Prostate gland (tissue), 2 donors: ENCODE measurements around the gene UMOD.

Experiments
- POLR2A ChIP-seq: fragments of 450-650 bp; IDR thresholded peaks from one replicate; pipeline ENCODE4 v1.6.1; 2016; ENCODE audit warnings: antibody characterized with exemption, mild to moderate bottlenecking
- POLR2AphosphoS5 ChIP-seq: sonication (generic); formaldehyde crosslinking; IDR thresholded peaks from one replicate; pipeline ENCODE4 v1.6.1; 2017; ENCODE audit warnings: antibody characterized with exemption
- TF ChIP-seq, protein P1 (sequence below), 4 experiments: fragments of 200-600 bp in 2 of 4; fragments of 450-650 bp in 2 of 4; sonication (generic) in 2 of 4; IDR thresholded peaks; 1 replicate in 3 of 4; 2 replicates in 1 of 4; pipeline ENCODE4 v1.5.1; 2016 to 2019; ENCODE audit warnings: antibody characterized with exemption in 4 of 4, mild to moderate bottlenecking in 2 of 4, moderate library complexity in 2 of 4

DNA sequence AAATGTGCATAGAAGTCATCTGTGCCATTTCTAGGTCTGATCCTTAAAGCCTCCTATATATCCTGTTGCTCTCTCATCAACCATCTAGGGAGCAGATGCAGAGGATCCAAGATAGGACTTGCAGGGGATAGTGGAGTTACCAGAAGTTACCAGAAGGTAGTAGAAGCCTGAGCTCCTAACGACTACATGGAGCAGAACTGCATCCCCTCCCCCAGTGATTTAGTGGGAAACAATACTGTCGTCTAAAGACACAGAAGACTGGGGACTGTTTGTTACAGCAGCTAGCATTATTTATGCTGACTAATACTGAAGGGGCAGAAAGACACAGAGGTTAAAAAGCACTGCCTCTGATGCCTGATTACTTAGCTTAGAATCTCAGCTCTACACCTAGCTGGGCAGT is 41.0 kb downstream of the UMOD start:
- TF ChIP-seq, protein P1, sequence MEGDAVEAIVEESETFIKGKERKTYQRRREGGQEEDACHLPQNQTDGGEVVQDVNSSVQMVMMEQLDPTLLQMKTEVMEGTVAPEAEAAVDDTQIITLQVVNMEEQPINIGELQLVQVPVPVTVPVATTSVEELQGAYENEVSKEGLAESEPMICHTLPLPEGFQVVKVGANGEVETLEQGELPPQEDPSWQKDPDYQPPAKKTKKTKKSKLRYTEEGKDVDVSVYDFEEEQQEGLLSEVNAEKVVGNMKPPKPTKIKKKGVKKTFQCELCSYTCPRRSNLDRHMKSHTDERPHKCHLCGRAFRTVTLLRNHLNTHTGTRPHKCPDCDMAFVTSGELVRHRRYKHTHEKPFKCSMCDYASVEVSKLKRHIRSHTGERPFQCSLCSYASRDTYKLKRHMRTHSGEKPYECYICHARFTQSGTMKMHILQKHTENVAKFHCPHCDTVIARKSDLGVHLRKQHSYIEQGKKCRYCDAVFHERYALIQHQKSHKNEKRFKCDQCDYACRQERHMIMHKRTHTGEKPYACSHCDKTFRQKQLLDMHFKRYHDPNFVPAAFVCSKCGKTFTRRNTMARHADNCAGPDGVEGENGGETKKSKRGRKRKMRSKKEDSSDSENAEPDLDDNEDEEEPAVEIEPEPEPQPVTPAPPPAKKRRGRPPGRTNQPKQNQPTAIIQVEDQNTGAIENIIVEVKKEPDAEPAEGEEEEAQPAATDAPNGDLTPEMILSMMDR (IDR thresholded peaks at IDR 0.05), result no peak
- TF ChIP-seq POLR2A, result no peak
- TF ChIP-seq POLR2AphosphoS5, result no peak
